ENCODE measurements around the gene ZNF670. TPM values are rescaled to one million over a fixed set of nuclear protein-coding genes. Genes with fewer than 3 reads are reported as not detected.

Gene ZNF670
- total RNA-seq, 1 experiment from 2014 or later, result 13.9 TPM

GRCh38 chr1:247077876-247078257 is 744 bp downstream of the ZNF670 start:
- Histone ChIP-seq H3K23ac (ENCODE audit: insufficient read length, low read depth, low read length) (no peak overlapping the region), H2BK20ac (ENCODE audit: low read depth, low read length, poor library complexity, severe bottlenecking) (no peak overlapping the region), H3K27ac (ENCODE audit: insufficient read length, low read depth, low read length) (no peak overlapping the region), H2AK5ac (ENCODE audit: insufficient read length, low read length) (no peak overlapping the region), H3T11ph (ENCODE audit: low read length) (no peak overlapping the region), H4K8ac (replicated peaks; ENCODE audit: insufficient read length, low read depth, low read length) (no peak overlapping the region), H3K56ac (ENCODE audit: insufficient read length, low read depth, low read length) (peak overlapping the region; percentile 11), H3K79me1 (ENCODE audit: insufficient read depth, low read depth, low read length, poor library complexity, severe bottlenecking) (peaks cover 15% of the 10 kb centered on the region), H3K9me3 (ENCODE audit: control insufficient read depth, low read depth, low read length) (peaks cover 20% of the 10 kb centered on the region), H3K79me2 (ENCODE audit: insufficient read depth, low read length) (peaks cover 30% of the 10 kb centered on the region), H2BK15ac (ENCODE audit: low read depth, low read length) (peak overlapping the region; percentile 2; the same call in 1 of the 2 replicates), H3K27me3 (ENCODE audit: insufficient read depth, low read length) (no peaks in the 10 kb centered on the region), H3K18ac (ENCODE audit: insufficient read length, low read depth, low read length) (peak overlapping the region; percentile 81), H3K23me2 (ENCODE audit: insufficient read length, low read depth, low read length, poor library complexity, severe bottlenecking) (peaks cover 6% of the 10 kb centered on the region), H4K5ac (ENCODE audit: insufficient read length, low read depth, low read length) (no peak overlapping the region), H4K20me1 (ENCODE audit: control insufficient read depth, insufficient read depth, insufficient read length) (no peaks in the 10 kb centered on the region), H4K91ac (ENCODE audit: insufficient read length, low read depth, low read length) (no peak overlapping the region), H3K4me2 (ENCODE audit: insufficient read depth, insufficient read length, low read length) (peak overlapping the region; percentile 97), H2BK12ac (ENCODE audit: insufficient read length, low read depth, low read length) (no peak overlapping the region), H3K4ac (ENCODE audit: low read depth, low read length) (peak overlapping the region; percentile 8; the same call in 1 of the 2 replicates), H3K4me1 (ENCODE audit: insufficient read depth, low read length) (no peaks in the 10 kb centered on the region), H2AFZ (ENCODE audit: low read length) (no peak overlapping the region), H3K14ac (ENCODE audit: insufficient read depth, low read length) (peak overlapping the region; percentile 83; the same call in 1 of the 2 replicates), H3K9ac (ENCODE audit: extremely low read depth, insufficient read length, low read length) (peak overlapping the region; percentile 95), H2BK120ac (ENCODE audit: low read depth, low read length, poor library complexity, severe bottlenecking) (no peak overlapping the region), H2BK5ac (ENCODE audit: insufficient read length, low read length) (no peak overlapping the region)
- Mint-ChIP-seq H3K9me3 (peaks cover 45 to 47% of the 10 kb centered on the region in 2 experiments), H3K4me3 (peak overlapping the region; percentile 85 to 96), H3K27me3 (ENCODE audit: low read depth) (peaks cover 2% of the 10 kb centered on the region; the same call in 1 of the 2 replicates), H3K4me1 (peaks cover 21% of the 10 kb centered on the region in 2 experiments), H3K36me3 (ENCODE audit: insufficient read depth in 1 of 3, low read depth in 3 of 3) (peaks cover 42 to 48% (median 44%) of the 10 kb centered on the region in 3 experiments), H3K27ac (peak overlapping the region in 2 of 3 experiments; percentile 78 to 98; a peak in 5 of 7 replicates)
- no peak for DNase-seq
- TF ChIP-seq CTCF (conservative IDR thresholded peaks at IDR 0.05), result no peak
- WGBS (ENCODE audit: extremely low coverage, insufficient read length, low lambda C conversion rate), result no CpG with 5 or more reads among the region's 8 CpGs
